Gastroesophageal sphincter (tissue), 3 donors: ENCODE results near the gene GRHPR.

Experiments used
- CTCF ChIP-seq, 4 experiments: fragments of 200-600 bp in 2 of 4; fragments of 450-650 bp in 2 of 4; sonication (generic) in 1 of 4; IDR thresholded peaks; one replicate each; pipeline ENCODE4 v1.5.1; 2017 to 2019; ENCODE audit warnings: antibody characterized with exemption in 4 of 4, mild to moderate bottlenecking in 2 of 4, moderate library complexity in 2 of 4
- EP300 ChIP-seq: sonication (generic); formaldehyde crosslinking; IDR thresholded peaks from one replicate; pipeline ENCODE4 v1.6.1; 2017; ENCODE audit warnings: antibody characterized with exemption, mild to moderate bottlenecking
- POLR2A ChIP-seq, 2 donors: fragments of 450-650 bp; IDR thresholded peaks; one replicate each; pipeline ENCODE4 v1.6.1; 2017; ENCODE audit warnings: antibody characterized with exemption in 2 of 2, mild to moderate bottlenecking in 2 of 2, moderate library complexity in 1 of 2

GRCh38 chr9:37413311-37413710, 9.2 kb upstream of the GRHPR start:
- TF ChIP-seq CTCF (IDR thresholded peaks at IDR 0.05) (no peak), POLR2A (IDR thresholded peaks at IDR 0.05) (no peak), EP300 (no peak)
